GM23338 (cell line): ENCODE data around the gene CDH23. TPM values are rescaled to one million over a fixed set of nuclear protein-coding genes. Genes with fewer than 3 reads are reported as not detected.

Experiments
- ATAC-seq: fragments of 200-7000 bp; cut with Tn5 transposase; 3 replicates; pipeline ENCODE4 v1.9.1; 2020
- DNase-seq: peaks from one replicate; pipeline ENCODE4 v3.0.0-alpha.2; 2015; ENCODE audit warnings: low spot score
- H2AFZ ChIP-seq: fragments of 200-600 bp; sonication (generic); 2 replicates; pipeline ENCODE4 v1.8.0; 2016; ENCODE audit warnings: antibody characterized with exemption, mild to moderate bottlenecking, moderate library complexity
- H3F3A ChIP-seq: fragments of 200-600 bp; sonication (generic); replicated peaks from 2 replicates; pipeline ENCODE4 v1.8.0; 2017; ENCODE audit warnings: antibody characterized with exemption, mixed run types, low read depth
- H3K27ac ChIP-seq: fragments of 200-600 bp; sonication (generic); 2 replicates; pipeline ENCODE4 v1.6.1; 2016; ENCODE audit warnings: low read depth
- H3K27me3 ChIP-seq: fragments of 200-600 bp; sonication (generic); 2 replicates; pipeline ENCODE4 v1.8.0; 2016; ENCODE audit warnings: mild to moderate bottlenecking, mixed run types, moderate library complexity; ENCODE audit not compliant: insufficient read depth
- H3K36me3 ChIP-seq: fragments of 200-600 bp; sonication (generic); 2 replicates; pipeline ENCODE4 v1.8.0; 2016; ENCODE audit warnings: mild to moderate bottlenecking; ENCODE audit not compliant: insufficient read depth
- H3K4me1 ChIP-seq: fragments of 200-600 bp; sonication (generic); 2 replicates; pipeline ENCODE4 v1.8.0; 2016; ENCODE audit warnings: mild to moderate bottlenecking, moderate library complexity; ENCODE audit not compliant: insufficient read depth
- H3K4me2 ChIP-seq: fragments of 200-600 bp; sonication (generic); 2 replicates; pipeline ENCODE4 v1.7.1; 2017; ENCODE audit warnings: mixed run types
- H3K4me3 ChIP-seq: fragments of 200-600 bp; sonication (generic); 2 replicates; pipeline ENCODE4 v1.6.1; 2016; ENCODE audit warnings: mixed run types
- H3K79me2 ChIP-seq: fragments of 200-600 bp; sonication (generic); replicated peaks from 2 replicates; pipeline ENCODE4 v1.8.0; 2017; ENCODE audit warnings: mild to moderate bottlenecking; ENCODE audit not compliant: insufficient read depth
- H3K9me2 ChIP-seq: fragments of 200-600 bp; sonication (generic); 2 replicates; pipeline ENCODE4 v1.8.0; 2017; ENCODE audit not compliant: insufficient read depth
- H4K20me1 ChIP-seq: fragments of 200-600 bp; sonication (generic); replicated peaks from 2 replicates; pipeline ENCODE4 v1.8.0; 2017; ENCODE audit warnings: mild to moderate bottlenecking; ENCODE audit not compliant: insufficient read depth
- H3K27ac Mint-ChIP-seq: 2 replicates; pipeline ENCODE4 v1.8.0; 2020; ENCODE audit warnings: inconsistent platforms, mild to moderate bottlenecking, moderate library complexity, mixed read lengths
- H3K27me3 Mint-ChIP-seq: 3 replicates; pipeline ENCODE4 v1.8.0; 2022; ENCODE audit warnings: low read depth, mild to moderate bottlenecking, moderate library complexity, mixed read lengths, inconsistent platforms; ENCODE audit not compliant: insufficient read depth, poor library complexity
- H3K36me3 Mint-ChIP-seq: 3 replicates; pipeline ENCODE4 v1.8.0; 2021; ENCODE audit warnings: low read depth, mild to moderate bottlenecking, inconsistent platforms, moderate library complexity, mixed read lengths
- H3K4me1 Mint-ChIP-seq: 3 replicates; pipeline ENCODE4 v1.8.0; 2020; ENCODE audit warnings: mild to moderate bottlenecking, inconsistent platforms, mixed read lengths
- H3K4me3 Mint-ChIP-seq: 3 replicates; pipeline ENCODE4 v1.8.0; 2021; ENCODE audit warnings: moderate library complexity, mild to moderate bottlenecking, inconsistent platforms, mixed read lengths
- H3K9me3 Mint-ChIP-seq: 3 replicates; pipeline ENCODE4 v1.8.0; 2020; ENCODE audit warnings: moderate library complexity, mild to moderate bottlenecking, inconsistent platforms, mixed read lengths
- EZH2phosphoT487 ChIP-seq: fragments of 200-600 bp; sonication (generic); IDR thresholded peaks from one replicate; pipeline ENCODE4 v1.8.1; 2018; ENCODE audit warnings: antibody characterized with exemption; ENCODE audit not compliant: unreplicated experiment
- JUNB ChIP-seq: IDR thresholded peaks from one replicate; pipeline ENCODE4 v1.6.1; 2016; ENCODE audit warnings: antibody characterized with exemption; ENCODE audit not compliant: unreplicated experiment
- POLR2AphosphoS5 ChIP-seq: IDR thresholded peaks from 2 replicates; pipeline ENCODE4 v1.6.1; 2016; ENCODE audit warnings: antibody characterized with exemption, low read depth
- REST ChIP-seq: IDR thresholded peaks from one replicate; pipeline ENCODE4 v1.6.1; 2018; ENCODE audit warnings: antibody characterized with exemption; ENCODE audit not compliant: unreplicated experiment
- ZNF331 ChIP-seq: fragments of 250-450 bp; sonication (Bioruptor Pico); IDR thresholded peaks from 2 replicates; pipeline ENCODE4 v1.5.0; 2020; ENCODE audit warnings: low read depth, mild to moderate bottlenecking, moderate library complexity
- ZNF462 ChIP-seq: fragments of 250-450 bp; sonication (Bioruptor Pico); IDR thresholded peaks from 2 replicates; pipeline ENCODE4 v1.5.0; 2020; ENCODE audit warnings: mild to moderate bottlenecking, moderate library complexity
- polyA plus RNA-seq: library from polyadenylated mRNA; unstranded; fragments of >200 nt; fragmentation: Nextera tagmentation; extraction: Ambion mirVana; gene quantifications from 2 replicates; pipeline ENCODE4 v1.2.1, GENCODE V29; 2016
- total RNA-seq: library from RNA; depleted of rRNA; stranded (reverse); fragments of >200 nt; shearing (Covaris generic); gene quantifications from 2 replicates; pipeline ENCODE4 v1.2.3, GENCODE V29; 2014

Gene CDH23
- total and polyA plus RNA-seq, 2 experiments from 2014 or later: 0.95 to 4.3 TPM

- H3K4me2 ChIP-seq: no peak overlapping the region
- no peaks in the 10 kb centered on the region for H3K36me3 ChIP-seq
- no peak overlapping the region for H3K4me3 ChIP-seq
- no peaks in the 10 kb centered on the region for H3K9me2 ChIP-seq
- no peaks in the 10 kb centered on the region for H3F3A ChIP-seq
- no peak for DNase-seq
- Mint-ChIP-seq H3K27ac (no peak overlapping the region), H3K4me3 (no peak overlapping the region), H3K27me3 (peaks cover 5% of the 10 kb centered on the region), H3K4me1 (peaks cover 7% of the 10 kb centered on the region; the same call in 2 of the 3 replicates), H3K9me3 (no peaks in the 10 kb centered on the region), H3K36me3 (no peaks in the 10 kb centered on the region)
- H4K20me1 ChIP-seq: no peaks in the 10 kb centered on the region
- no peak for ATAC-seq
- H2AFZ ChIP-seq: no peak overlapping the region
- no peaks in the 10 kb centered on the region for H3K79me2 ChIP-seq
- no peak for TF ChIP-seq ZNF462 (CRISPR knock-in tag)
- TF ChIP-seq EZH2phosphoT487: no peak
- TF ChIP-seq POLR2AphosphoS5: no peak
- no peak for TF ChIP-seq JUNB
- no peak for TF ChIP-seq REST
- TF ChIP-seq ZNF331: no peak
- no peak overlapping the region for H3K27ac ChIP-seq
- no peaks in the 10 kb centered on the region for H3K4me1 ChIP-seq
- H3K27me3 ChIP-seq: no peaks in the 10 kb centered on the region
These were observed 282.7 kb downstream of the CDH23 start for GRCh38 chr10:71679425-71679824.
